ENCODE measurements around the gene COA7.
A peak's percentile ranks its signal among the peaks of the same experiment; 100 is the strongest.

- TF ChIP-seq CTCF (tag by site-specific recombination; IDR thresholded peaks at IDR 0.05), result 0 out of 2 replicates have a peak, but pooled peaks have one; percentile 33
- no peak for TF ChIP-seq ZBTB11 (tag by site-specific recombination; conservative IDR thresholded peaks at IDR 0.05; ENCODE audit: low read depth)
- no peak for TF ChIP-seq GFI1B (tag by site-specific recombination; IDR thresholded peaks at IDR 0.05)
- TF ChIP-seq ZNF473 (tag by site-specific recombination; IDR thresholded peaks at IDR 0.05), result no peak
- peak; percentile 39; the same call in 1 of the 2 replicates for TF ChIP-seq ZNF398 (tag by site-specific recombination; IDR thresholded peaks at IDR 0.05)
- peak; percentile 67 for TF ChIP-seq KLF16 (tag by site-specific recombination; IDR thresholded peaks at IDR 0.05)
Measured at GRCh38 chr1:52726265-52727113, 28.3 kb upstream of the COA7 start, which contains the start of gene ZYG11B.
